22Rv1 (cell line): ENCODE measurements around the gene GABPB1.
"Not testable (repeated sequence)": the region's sequence is repeated elsewhere in the genome, so short reads cannot be mapped to it uniquely, and the experiment has no call there.

ENCODE experiments used
- ZFX ChIP-seq: fragments of 450-650 bp; IDR thresholded peaks from 2 replicates; pipeline ENCODE4 v1.6.1; 2017; ENCODE audit warnings: antibody characterized with exemption, borderline replicate concordance
- TF ChIP-seq, protein P1 (sequence below): fragments of 450-650 bp; IDR thresholded peaks from 2 replicates; pipeline ENCODE4 v1.5.1; 2017; ENCODE audit warnings: mild to moderate bottlenecking

DNA sequence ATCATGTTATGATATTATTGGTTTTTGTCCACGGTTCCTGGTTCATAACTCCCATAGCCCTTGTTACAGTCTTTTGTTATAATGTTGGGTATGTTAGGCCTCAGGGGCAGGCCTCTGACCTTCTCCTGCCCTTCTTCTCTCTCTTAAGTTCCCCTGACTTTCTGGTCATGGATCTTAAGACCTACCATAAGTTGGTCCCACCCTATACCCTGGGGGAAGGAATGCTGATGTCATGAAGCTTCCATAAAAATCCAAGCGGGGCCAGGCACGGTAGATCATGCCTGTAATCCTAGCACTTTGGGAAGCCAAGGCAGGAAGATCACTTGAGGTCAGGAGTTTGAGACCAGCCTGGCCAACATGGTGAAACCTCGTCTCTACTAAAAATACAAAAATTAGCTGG, 36.6 kb upstream of the GABPB1 start:
- TF ChIP-seq, protein P1, sequence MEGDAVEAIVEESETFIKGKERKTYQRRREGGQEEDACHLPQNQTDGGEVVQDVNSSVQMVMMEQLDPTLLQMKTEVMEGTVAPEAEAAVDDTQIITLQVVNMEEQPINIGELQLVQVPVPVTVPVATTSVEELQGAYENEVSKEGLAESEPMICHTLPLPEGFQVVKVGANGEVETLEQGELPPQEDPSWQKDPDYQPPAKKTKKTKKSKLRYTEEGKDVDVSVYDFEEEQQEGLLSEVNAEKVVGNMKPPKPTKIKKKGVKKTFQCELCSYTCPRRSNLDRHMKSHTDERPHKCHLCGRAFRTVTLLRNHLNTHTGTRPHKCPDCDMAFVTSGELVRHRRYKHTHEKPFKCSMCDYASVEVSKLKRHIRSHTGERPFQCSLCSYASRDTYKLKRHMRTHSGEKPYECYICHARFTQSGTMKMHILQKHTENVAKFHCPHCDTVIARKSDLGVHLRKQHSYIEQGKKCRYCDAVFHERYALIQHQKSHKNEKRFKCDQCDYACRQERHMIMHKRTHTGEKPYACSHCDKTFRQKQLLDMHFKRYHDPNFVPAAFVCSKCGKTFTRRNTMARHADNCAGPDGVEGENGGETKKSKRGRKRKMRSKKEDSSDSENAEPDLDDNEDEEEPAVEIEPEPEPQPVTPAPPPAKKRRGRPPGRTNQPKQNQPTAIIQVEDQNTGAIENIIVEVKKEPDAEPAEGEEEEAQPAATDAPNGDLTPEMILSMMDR = not testable (repeated sequence)
- not testable (repeated sequence) for TF ChIP-seq ZFX
